ENCODE measurements around the gene MBD3.

Gene MBD3

GRCh38 chr19:1613146-1613545 is 20.5 kb upstream of the MBD3 start:
- H3K36me3 ChIP-seq: peaks cover 43% of the 10 kb centered on the region
- H3K9me3 ChIP-seq: no peaks in the 10 kb centered on the region
- no peak overlapping the region for H3K4me3 ChIP-seq (ENCODE audit: low read depth in 1 of 2, low read length in 1 of 2)
- peaks cover 10% of the 10 kb centered on the region in 2 experiments for H3K4me1 ChIP-seq (ENCODE audit: control insufficient read depth in 1 of 2, insufficient read depth in 1 of 2, low read depth in 1 of 2, low read length in 1 of 2)
- TF ChIP-seq, protein P1, sequence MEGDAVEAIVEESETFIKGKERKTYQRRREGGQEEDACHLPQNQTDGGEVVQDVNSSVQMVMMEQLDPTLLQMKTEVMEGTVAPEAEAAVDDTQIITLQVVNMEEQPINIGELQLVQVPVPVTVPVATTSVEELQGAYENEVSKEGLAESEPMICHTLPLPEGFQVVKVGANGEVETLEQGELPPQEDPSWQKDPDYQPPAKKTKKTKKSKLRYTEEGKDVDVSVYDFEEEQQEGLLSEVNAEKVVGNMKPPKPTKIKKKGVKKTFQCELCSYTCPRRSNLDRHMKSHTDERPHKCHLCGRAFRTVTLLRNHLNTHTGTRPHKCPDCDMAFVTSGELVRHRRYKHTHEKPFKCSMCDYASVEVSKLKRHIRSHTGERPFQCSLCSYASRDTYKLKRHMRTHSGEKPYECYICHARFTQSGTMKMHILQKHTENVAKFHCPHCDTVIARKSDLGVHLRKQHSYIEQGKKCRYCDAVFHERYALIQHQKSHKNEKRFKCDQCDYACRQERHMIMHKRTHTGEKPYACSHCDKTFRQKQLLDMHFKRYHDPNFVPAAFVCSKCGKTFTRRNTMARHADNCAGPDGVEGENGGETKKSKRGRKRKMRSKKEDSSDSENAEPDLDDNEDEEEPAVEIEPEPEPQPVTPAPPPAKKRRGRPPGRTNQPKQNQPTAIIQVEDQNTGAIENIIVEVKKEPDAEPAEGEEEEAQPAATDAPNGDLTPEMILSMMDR (IDR thresholded peaks at IDR 0.05): no peak
- H3K27ac ChIP-seq: no peak overlapping the region
- peaks cover 18% of the 10 kb centered on the region for H3K27me3 ChIP-seq

DNA sequence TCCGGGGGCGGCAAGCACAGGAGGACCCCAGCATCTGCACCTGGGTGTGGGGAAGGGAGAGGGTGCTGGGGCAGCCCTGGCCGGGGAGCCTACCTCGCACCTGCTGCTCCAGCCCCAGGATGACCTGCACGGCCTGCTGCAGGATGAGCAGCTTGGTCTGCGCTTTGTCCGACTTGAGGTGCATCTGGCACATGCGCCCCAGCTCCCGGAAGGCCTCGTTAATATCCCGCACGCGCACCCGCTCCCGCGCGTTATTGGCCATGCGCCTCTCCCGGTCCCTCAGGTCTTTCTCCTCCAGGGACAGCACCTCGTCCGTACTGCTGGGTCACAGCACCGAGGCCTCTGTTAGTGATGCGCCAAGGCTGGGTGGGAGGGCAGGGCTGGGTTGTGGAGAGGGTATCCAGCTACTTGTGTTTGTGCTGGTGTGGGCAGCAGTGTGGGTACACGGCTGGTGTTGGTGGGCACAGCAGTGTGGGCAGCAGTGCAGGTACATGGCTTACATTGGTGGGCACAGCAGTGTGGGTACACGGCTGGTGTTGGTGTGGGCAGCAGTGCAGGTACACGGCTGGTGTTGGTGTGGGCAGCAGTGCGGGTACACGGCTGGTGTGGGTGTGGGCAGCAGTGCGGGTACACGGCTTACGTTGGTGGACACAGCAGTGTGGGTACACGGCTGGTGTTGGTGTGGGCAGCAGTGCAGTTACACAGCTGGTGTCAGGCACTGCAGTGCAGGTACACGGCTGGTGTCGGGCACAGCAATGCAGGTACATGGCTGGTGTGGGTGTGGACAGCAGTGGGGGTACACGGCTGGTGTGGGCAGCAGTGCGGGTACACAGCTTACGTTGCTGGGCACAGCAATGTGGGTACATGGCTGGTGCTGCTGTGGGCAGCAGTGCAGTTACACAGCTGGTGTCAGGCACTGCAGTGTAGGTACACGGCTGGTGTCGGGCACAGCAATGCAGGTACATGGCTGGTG is 19.7 kb upstream of the MBD3 start:
- Histone ChIP-seq H3K36me3 (peaks cover 43% of the 10 kb centered on the region), H3K4me1 (ENCODE audit: control insufficient read depth in 1 of 2, insufficient read depth in 1 of 2, low read depth in 1 of 2, low read length in 1 of 2) (peaks cover 10% of the 10 kb centered on the region in 2 experiments), H3K27me3 (peaks cover 26% of the 10 kb centered on the region), H3K9me3 (no peaks in the 10 kb centered on the region), H3K27ac (no peak overlapping the region), H3K4me3 (ENCODE audit: low read depth in 1 of 2, low read length in 1 of 2) (no peak overlapping the region)
- TF ChIP-seq, protein P1 (IDR thresholded peaks at IDR 0.05): no peak

DNA sequence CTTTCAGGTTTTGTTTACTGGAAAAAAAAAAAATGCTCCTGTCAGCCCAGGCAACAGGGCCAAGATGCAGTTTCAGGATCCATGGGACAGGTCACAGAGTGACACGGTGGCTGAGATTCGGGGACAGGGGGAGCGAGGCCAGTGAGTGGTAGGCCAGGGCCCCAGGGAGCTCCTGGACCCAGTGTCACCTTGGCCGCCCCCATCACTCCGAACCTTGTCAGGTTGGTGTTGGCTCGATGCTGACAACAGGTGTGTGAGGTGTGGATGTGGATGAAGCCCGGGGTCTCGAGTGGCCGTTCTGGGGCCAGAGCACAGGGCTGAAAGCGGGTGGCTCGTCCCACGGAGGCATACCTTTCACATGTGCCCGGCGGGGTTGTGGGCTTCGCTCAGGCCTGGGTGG is 18.7 kb upstream of the MBD3 start:
- H3K36me3 ChIP-seq: peaks cover 40% of the 10 kb centered on the region
- no peak overlapping the region for H3K4me3 ChIP-seq (ENCODE audit: low read depth in 1 of 2, low read length in 1 of 2)
- H3K27me3 ChIP-seq: peaks cover 26% of the 10 kb centered on the region
- no peaks in the 10 kb centered on the region for H3K9me3 ChIP-seq
- TF ChIP-seq, protein P1 (IDR thresholded peaks at IDR 0.05): no peak
- H3K27ac ChIP-seq: no peak overlapping the region
- H3K4me1 ChIP-seq (ENCODE audit: control insufficient read depth in 1 of 2, insufficient read depth in 1 of 2, low read depth in 1 of 2, low read length in 1 of 2): peaks cover 14 to 15% of the 10 kb centered on the region in 2 experiments

DNA sequence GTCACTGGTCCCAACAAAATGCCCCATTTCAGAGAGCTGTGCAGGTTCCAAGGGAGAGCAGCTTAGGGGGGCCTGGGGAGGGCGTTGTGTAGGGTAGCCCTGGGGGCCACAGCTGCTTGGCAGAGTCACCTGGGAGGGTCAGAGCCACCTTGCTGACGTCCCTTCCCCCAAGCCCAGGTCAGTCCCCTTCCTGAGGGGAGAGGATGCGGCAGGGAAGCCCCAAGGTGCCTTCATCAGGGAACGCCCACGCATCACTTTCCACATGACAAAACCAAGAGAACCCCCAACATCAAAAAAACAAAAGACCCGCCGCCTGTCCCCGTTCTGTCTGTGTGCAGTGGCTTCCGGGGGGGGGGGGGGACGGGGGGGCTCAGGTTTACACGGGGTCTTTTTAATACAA is 17.9 kb upstream of the MBD3 start:
- TF ChIP-seq, protein P1 (IDR thresholded peaks at IDR 0.05): no peak
- Histone ChIP-seq H3K4me1 (ENCODE audit: control insufficient read depth in 1 of 2, insufficient read depth in 1 of 2, low read depth in 1 of 2, low read length in 1 of 2) (peaks cover 22% of the 10 kb centered on the region in 2 experiments), H3K27me3 (peaks cover 26% of the 10 kb centered on the region), H3K36me3 (peaks cover 39% of the 10 kb centered on the region), H3K9me3 (no peaks in the 10 kb centered on the region), H3K4me3 (ENCODE audit: low read depth in 1 of 2, low read length in 1 of 2) (no peak overlapping the region), H3K27ac (no peak overlapping the region)

DNA sequence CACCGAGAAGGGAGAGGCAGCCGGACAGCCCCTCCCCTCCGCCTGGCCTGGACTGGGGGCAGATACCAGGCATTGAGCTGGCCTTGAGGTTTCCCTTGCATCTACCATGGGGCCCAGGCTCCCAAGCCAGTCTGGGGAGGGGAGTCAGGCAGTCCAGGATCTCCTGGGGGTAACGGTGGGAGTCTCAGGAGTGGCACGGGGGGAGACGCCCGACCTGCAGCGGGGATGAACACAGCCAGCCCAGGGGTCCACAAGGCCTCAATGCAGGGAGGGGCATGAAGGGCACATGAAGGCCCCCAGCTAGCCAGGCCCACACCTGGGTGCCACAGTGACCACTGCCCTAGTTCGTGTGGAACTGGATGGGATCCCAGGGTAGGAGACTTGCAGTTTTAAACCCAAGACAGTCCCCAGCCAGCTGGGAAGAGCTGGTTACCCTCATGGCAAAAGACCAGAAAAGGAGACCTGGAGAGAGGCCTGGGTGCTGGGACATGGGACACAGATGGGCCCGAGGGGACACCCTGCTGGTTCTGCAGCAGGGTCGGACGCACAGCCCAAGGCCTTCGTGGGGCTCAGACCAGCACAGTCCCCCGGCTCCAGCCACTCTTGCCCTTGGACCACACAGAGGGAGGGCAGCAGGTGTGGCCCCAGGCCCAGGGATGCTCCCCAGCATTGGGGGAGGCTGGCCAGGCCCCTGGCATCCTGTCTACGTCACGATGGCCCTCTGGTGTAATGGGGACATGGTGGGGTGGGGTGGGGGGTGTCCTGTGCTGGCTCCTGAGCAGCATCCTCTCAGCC is 17.2 kb upstream of the MBD3 start:
- TF ChIP-seq, protein P1 (IDR thresholded peaks at IDR 0.05): no peak
- peaks cover 23 to 24% of the 10 kb centered on the region in 2 experiments for H3K4me1 ChIP-seq (ENCODE audit: control insufficient read depth in 1 of 2, insufficient read depth in 1 of 2, low read depth in 1 of 2, low read length in 1 of 2)
- H3K27me3 ChIP-seq: peaks cover 26% of the 10 kb centered on the region
- no peaks in the 10 kb centered on the region for H3K9me3 ChIP-seq
- H3K36me3 ChIP-seq: peaks cover 32% of the 10 kb centered on the region
- H3K4me3 ChIP-seq (ENCODE audit: low read depth in 1 of 2, low read length in 1 of 2): no peak overlapping the region
- no peak overlapping the region for H3K27ac ChIP-seq

Measured in neutrophil (primary cell).